GM12892 (cell line): ENCODE measurements around the gene CDK5RAP2.

ENCODE experiments used
- POLR2A ChIP-seq: IDR thresholded peaks from 2 replicates; pipeline ENCODE4 v1.6.1; 2011; ENCODE audit warnings: low read depth, low read length, control low read depth
- POLR2AphosphoS5 ChIP-seq: IDR thresholded peaks from 2 replicates; pipeline ENCODE4 v1.6.1; 2011; ENCODE audit warnings: low read depth, low read length, control low read depth
- TAF1 ChIP-seq: IDR thresholded peaks from 2 replicates; pipeline ENCODE4 v1.6.1; 2011; ENCODE audit warnings: low read depth, mild to moderate bottlenecking, control low read depth, low read length, borderline replicate concordance

DNA sequence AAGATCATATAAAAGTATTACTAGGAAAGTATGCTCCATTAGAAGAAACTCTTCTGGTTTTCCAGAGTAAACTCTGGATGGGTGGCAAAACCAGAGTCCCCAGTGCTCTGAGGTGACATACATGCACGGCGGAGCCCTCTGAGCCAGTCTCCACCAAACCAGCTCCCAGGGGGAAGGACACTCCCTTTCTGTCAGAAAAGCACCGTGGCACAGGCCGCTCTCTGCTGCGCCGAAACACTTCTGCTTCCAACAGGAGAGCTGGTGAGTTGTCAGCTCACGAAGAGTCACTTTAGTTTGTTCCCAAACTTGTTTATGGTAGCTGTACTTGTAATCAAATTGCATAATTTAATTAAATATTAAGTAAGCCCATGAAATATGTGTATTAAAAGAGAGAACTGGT lies 184.6 kb downstream of the CDK5RAP2 start:
- TF ChIP-seq POLR2A (no peak), POLR2AphosphoS5 (no peak), TAF1 (no peak)
